ENCODE data around the gene MOAP1.
"Not testable (repeated sequence)": the region's sequence is repeated elsewhere in the genome, so short reads cannot be mapped to it uniquely, and the experiment has no call there.

Gene MOAP1

DNA sequence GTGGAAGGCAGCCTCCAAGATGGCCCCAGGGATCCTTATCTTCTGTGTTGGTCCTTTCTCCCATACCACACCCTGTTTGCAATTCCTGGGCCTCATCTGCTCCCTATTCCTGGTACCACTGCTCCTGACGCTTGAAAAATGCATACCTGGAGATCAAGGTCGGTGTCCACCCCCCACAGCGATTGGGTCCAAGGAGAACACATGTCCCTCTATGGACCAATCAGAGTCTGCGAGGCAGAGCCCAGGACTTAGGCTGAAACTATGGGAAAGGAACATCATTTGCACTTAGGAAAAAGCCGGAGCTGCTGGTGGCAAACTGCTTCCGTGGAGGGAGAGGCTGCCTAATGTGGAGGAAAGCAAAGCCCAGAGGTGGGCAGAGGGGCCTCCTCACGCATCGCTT is 35.7 kb downstream of the MOAP1 start:
- FAIRE-seq (no peak), DNase-seq (ENCODE audit: low spot score) (no peak)

DNA sequence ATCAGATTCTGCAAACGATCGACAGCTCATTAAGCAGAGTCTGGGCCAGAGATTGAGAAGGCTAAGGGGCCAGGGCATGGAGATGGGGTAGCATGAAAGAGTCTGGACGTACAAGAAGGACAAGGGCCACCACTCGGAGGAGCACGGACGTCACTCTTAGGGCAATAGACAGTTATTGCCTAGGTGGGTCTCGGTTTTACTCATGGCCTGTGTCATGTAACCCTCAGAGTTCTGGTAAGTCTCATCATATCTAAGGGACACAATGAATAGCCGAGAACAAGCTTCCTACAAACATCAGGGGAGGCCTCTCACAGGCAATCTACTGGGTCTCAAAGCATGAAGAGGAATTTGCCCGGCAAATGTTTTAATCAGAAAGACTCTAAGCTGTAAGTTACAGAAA is 38.6 kb downstream of the MOAP1 start:
- no peak for FAIRE-seq
- DNase-seq (ENCODE audit: low spot score), result no peak

DNA sequence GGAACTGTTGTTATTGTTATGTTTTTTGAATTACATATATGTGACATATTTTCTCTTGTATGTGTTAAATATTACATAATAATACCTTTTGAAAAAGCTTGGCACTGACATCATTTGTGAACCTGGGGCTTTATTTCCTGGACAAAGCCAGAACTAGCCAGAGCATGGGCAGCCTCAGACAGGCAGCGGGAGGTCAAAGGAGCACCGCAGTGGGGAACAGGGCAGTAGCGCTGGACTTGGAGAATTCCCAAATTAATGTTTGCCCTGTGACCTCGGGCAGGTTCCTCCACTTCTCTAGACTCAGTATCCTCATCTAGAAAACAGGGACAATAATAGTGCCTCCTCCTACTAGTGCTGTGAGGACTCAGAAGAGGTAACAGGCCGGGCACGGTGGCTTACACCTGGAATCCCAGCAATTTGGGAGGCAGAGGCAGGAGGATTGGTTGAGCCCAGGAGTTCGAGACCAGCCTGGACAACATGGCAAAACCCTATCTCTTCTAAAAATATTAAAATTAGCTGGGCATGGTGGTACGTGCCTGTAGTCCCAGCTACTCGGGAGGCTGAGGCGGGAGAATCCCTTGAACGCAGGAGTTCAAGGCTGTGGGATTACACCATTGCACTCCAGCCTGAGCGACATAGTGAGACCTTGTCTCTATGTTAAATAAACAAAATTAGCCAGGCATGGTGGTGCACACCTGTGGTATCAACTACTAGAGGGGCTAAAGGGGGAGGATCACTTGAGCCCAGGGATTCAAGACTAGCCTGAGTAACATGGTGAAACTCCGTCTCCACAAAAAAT is 41.6 kb downstream of the MOAP1 start:
- FAIRE-seq (no peak), DNase-seq (ENCODE audit: low spot score) (no peak)

DNA sequence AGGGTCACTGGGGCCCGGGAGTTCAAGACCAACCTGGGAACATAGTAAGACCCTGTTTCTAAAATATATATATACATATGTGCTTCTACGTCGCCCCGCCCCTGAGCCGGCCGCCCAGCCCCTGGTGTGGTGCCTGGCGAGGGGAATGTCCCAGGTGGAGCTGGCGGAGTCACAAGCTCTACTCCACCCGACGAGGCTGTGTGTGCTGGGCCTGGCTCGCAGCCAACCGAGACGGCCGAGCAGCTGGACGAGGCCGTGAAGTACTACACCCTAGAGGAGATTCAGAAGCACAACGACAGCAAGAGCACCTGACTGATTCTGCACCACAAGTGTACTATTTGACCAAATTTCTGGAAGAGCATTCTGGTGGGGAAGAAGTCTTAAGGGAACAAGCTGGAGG is 46.8 kb downstream of the MOAP1 start:
- no peak for FAIRE-seq
- no peak for DNase-seq (ENCODE audit: low spot score)

DNA sequence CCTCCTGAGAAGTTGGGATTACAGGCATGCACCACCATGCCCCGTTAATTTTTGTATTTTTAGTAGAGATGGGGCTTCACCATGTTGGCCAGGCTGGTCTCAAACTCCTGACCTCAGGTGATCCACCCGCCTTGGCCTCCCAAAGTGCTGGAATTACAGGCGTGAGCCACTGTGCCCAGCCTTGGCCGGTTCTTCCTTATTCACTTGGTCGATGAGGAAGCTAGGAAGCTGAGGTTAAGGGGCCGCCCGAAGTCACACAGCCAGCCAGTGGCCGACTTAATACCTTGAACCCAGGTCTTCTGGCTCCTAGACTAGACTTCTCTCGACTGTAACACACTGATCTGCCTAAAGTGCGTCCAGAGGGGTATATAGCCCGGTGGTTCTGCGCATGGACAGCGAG is 48.2 kb downstream of the MOAP1 start:
- not testable (repeated sequence) for FAIRE-seq

DNA sequence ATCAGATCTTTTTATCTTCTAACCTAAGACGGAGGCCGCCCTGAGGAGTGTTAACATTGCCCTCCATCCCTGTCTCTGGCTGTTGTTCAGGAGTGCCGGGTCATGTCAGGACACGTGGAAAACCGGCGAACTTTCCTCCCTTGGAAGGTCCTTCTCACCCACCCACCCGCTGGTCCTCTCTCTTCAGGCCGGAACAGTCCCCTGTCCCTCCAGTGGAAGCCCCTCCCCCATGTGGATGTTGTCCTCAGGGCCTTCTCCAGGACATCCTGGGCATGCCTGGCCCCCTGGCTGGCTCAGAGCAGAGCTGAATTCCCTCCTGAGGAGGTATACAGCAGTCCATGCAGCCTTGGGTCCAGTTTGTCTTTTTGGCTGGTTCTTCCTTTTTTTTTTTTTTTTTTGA is 48.7 kb downstream of the MOAP1 start:
- DNase-seq (ENCODE audit: low spot score) (no peak), FAIRE-seq (no peak)

More for the DNA sequence above, 48.2 kb downstream of the MOAP1 start:
- DNase-seq (ENCODE audit: low spot score), result not testable (repeated sequence)

DNA sequence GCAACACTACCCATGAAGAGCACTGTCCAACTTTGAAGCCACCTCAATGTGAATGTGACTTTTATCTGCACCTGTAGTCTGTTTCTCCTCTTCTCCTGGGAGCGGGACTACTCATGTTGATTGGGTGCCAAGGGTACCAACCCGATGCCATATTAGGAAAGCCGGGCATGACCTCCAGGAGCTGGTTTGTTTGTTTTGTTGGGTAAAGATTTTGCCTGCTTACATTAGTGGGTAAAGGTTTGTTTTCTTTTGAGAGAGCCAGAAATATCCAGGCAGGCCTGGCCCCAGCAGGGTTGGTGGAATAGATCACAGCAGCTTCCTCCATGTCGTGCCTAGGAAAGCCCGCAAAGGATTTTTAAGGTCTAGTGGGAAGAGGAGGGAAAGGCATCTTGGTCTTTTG is 49.3 kb downstream of the MOAP1 start:
- FAIRE-seq (no peak), DNase-seq (ENCODE audit: low spot score) (no peak)

DNA sequence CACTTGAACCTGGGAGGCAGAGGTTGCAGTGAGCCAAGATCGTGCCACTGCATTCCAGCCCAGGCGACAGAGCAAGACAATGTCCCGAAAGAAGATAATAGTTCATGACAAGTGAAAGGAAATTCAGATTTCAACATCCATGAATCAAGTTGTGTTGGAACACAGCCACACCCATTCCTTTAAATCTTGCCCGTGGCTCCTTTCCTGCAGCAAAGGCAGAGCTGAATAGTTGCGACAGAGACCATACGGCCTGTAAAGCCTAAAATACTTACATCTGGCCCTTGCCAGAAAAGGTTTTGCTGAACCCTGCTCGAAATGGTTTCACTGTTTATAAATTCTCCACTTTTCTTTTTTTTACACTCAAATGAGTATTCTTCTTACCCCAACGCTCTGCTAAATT is 51.2 kb downstream of the MOAP1 start:
- DNase-seq (ENCODE audit: low spot score), result no peak
- no peak for FAIRE-seq

DNA sequence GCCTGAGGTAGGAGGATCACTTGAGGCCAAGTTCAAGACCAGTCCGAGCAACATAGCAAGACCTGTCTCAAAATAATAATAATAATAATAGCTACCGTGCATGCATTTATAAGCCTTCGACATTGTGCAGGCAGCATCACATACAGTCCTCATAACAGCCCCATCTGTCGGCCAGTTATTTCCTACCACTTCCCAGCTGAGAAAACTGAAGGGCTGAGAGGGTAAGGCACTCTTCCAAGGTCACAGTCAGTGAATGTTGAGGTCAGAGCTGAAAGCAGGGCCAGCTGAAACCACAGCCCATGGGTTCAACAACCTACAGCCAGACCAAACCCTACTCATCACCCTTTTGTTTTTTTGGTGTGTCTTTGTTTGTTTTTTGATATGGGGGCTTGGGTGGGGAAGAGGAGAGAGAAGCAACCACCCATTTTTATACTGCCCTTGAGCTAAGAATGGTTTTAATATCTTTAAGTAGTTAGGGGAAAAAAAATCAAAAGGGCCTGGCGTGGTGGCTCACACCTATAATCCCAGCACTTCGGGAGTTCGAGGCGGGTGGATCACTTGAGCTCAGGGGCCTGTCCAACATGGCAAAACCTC is 52.1 kb downstream of the MOAP1 start:
- DNase-seq (ENCODE audit: low spot score), result no peak
- FAIRE-seq, result no peak

Measured in RCC 7860 (cell line).